ENCODE measurements around the gene APOL1. TPM values are rescaled to one million over a fixed set of nuclear protein-coding genes. Genes with fewer than 3 reads are reported as not detected.

APOL1 gene
- polyA plus RNA-seq, 2 of the 4 experiments (the other 2 are of a cell fraction): 2.0 to 6.5 TPM

- H3K4me2 ChIP-seq: no peak overlapping the region
- DNase-seq (ENCODE audit: low read depth in 1 of 2, low spot score in 1 of 2) (no peak), FAIRE-seq (no peak), ATAC-seq (no peak)
- TF ChIP-seq MYC (IDR thresholded peaks at IDR 0.05; ENCODE audit: borderline replicate concordance, low read length): no peak
- no peak for TF ChIP-seq ZC3H11A (IDR thresholded peaks at IDR 0.05)
- no peak for TF ChIP-seq E2F6 (IDR thresholded peaks at IDR 0.05; ENCODE audit: borderline replicate concordance, low read depth)
- no peak for TF ChIP-seq FOSL2 (IDR thresholded peaks at IDR 0.05)
- no peak for TF ChIP-seq FOSL2 (CRISPR knock-in tag; IDR thresholded peaks at IDR 0.05)
- TF ChIP-seq BCL3 (IDR thresholded peaks at IDR 0.05): no peak
- no peak for TF ChIP-seq TP53 (CRISPR knock-in tag; IDR thresholded peaks at IDR 0.05)
- TF ChIP-seq SREBF2 (IDR thresholded peaks at IDR 0.05): no peak
- no peak for TF ChIP-seq NFE2L2 (conservative IDR thresholded peaks at IDR 0.05; ENCODE audit: low read length)
- TF ChIP-seq HOXA7 (CRISPR knock-in tag; IDR thresholded peaks at IDR 0.05): no peak
- ChIA-PET CTCF (no interaction called here), POLR2A (no interaction called here)
- no peak overlapping the region for H3K27ac ChIP-seq
- no peak overlapping the region for H3K4me3 ChIP-seq
- no peaks in the 10 kb centered on the region for H3K9me3 ChIP-seq
- 96% methylated on average over 10 of the region's 14 CpGs for WGBS (ENCODE audit: missing lambda C conversion rate)
- H3K4me1 ChIP-seq: no peaks in the 10 kb centered on the region
These were observed 63.5 kb downstream of the APOL1 start for GRCh38 chr22:36316419-36316818.

Small RNAs within 50 kb of the gene (small RNA-seq; reads per million reads assigned to genes)
- 0 reads per million in 6 experiments for gene MIR6819

Other genes starting within 250 kb of the APOL1 start
- gene RBFOX2, start 224.3 kb upstream of the APOL1 start, polyA plus RNA-seq (2011; rRNA removed): 65.3 and 77.7 TPM in 2 replicates
- gene RBFOX2, start 224.3 kb upstream of the APOL1 start, polyA plus RNA-seq (2017; fragmentation: RNase III; extraction: RNeasy Plus Mini Kit Qiagen cat#74134 plus additional on column Dnase treatment): 30.3 to 32.0 TPM (median 30.4 TPM) in 3 replicates
- gene APOL3, start 92.4 kb upstream of the APOL1 start, polyA plus RNA-seq (2011; rRNA removed): not detected in 2 replicates
- gene APOL3, start 92.4 kb upstream of the APOL1 start, polyA plus RNA-seq (2017; fragmentation: RNase III; extraction: RNeasy Plus Mini Kit Qiagen cat#74134 plus additional on column Dnase treatment): not detected in 3 replicates
- gene APOL4, start 51.3 kb upstream of the APOL1 start, polyA plus RNA-seq (2011; rRNA removed): not detected in 2 replicates
- not detected in 3 replicates for gene APOL4, start 51.3 kb upstream of the APOL1 start, polyA plus RNA-seq (2017; fragmentation: RNase III; extraction: RNeasy Plus Mini Kit Qiagen cat#74134 plus additional on column Dnase treatment)
- 8.7 and 12.3 TPM in 2 replicates for gene APOL2, start 13.6 kb upstream of the APOL1 start, polyA plus RNA-seq (2011; rRNA removed)
- 21.5 to 23.8 TPM (median 23.1 TPM) in 3 replicates for gene APOL2, start 13.6 kb upstream of the APOL1 start, polyA plus RNA-seq (2017; fragmentation: RNase III; extraction: RNeasy Plus Mini Kit Qiagen cat#74134 plus additional on column Dnase treatment)
- 92.1 and 162 TPM in 2 replicates for gene MYH9, start 134.8 kb downstream of the APOL1 start, polyA plus RNA-seq (2011; rRNA removed)
- gene MYH9, start 134.8 kb downstream of the APOL1 start, polyA plus RNA-seq (2017; fragmentation: RNase III; extraction: RNeasy Plus Mini Kit Qiagen cat#74134 plus additional on column Dnase treatment): 158 to 215 TPM (median 167 TPM) in 3 replicates
- gene TXN2, start 228.5 kb downstream of the APOL1 start, polyA plus RNA-seq (2011; rRNA removed): 84.5 and 89.6 TPM in 2 replicates
- 82.2 to 90.5 TPM (median 83.6 TPM) in 3 replicates for gene TXN2, start 228.5 kb downstream of the APOL1 start, polyA plus RNA-seq (2017; fragmentation: RNase III; extraction: RNeasy Plus Mini Kit Qiagen cat#74134 plus additional on column Dnase treatment)